Measurements from ENCODE around the gene DOCK1.

GRCh38 chr10:127041552-127041951, 136.3 kb downstream of the DOCK1 start:
- TF ChIP-seq POLR2AphosphoS5 (IDR thresholded peaks at IDR 0.05; ENCODE audit: low read depth, low read length): no peak
- TF ChIP-seq IRF3 (IDR thresholded peaks at IDR 0.05; ENCODE audit: low read depth, low read length): no peak
- no peak for TF ChIP-seq CTCF (IDR thresholded peaks at IDR 0.05)
- no peak for TF ChIP-seq YY1 (IDR thresholded peaks at IDR 0.05; ENCODE audit: low read depth)
- no peak for TF ChIP-seq SIN3A (IDR thresholded peaks at IDR 0.05; ENCODE audit: borderline replicate concordance, low read depth, low read length)
- TF ChIP-seq ZBTB33 (IDR thresholded peaks at IDR 0.05; ENCODE audit: borderline replicate concordance, low read depth): no peak
- no peak for TF ChIP-seq USF2 (IDR thresholded peaks at IDR 0.05; ENCODE audit: borderline replicate concordance, low read depth, low read length)

Data from SK-N-SH (cell line).